ENCODE results near the gene TTC22.

- TF ChIP-seq, protein P1, sequence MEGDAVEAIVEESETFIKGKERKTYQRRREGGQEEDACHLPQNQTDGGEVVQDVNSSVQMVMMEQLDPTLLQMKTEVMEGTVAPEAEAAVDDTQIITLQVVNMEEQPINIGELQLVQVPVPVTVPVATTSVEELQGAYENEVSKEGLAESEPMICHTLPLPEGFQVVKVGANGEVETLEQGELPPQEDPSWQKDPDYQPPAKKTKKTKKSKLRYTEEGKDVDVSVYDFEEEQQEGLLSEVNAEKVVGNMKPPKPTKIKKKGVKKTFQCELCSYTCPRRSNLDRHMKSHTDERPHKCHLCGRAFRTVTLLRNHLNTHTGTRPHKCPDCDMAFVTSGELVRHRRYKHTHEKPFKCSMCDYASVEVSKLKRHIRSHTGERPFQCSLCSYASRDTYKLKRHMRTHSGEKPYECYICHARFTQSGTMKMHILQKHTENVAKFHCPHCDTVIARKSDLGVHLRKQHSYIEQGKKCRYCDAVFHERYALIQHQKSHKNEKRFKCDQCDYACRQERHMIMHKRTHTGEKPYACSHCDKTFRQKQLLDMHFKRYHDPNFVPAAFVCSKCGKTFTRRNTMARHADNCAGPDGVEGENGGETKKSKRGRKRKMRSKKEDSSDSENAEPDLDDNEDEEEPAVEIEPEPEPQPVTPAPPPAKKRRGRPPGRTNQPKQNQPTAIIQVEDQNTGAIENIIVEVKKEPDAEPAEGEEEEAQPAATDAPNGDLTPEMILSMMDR (conservative IDR thresholded peaks at IDR 0.05; ENCODE audit: low read depth, low read length), result no peak
- TF ChIP-seq MXI1 (IDR thresholded peaks at IDR 0.05; ENCODE audit: borderline replicate concordance, low read depth, low read length) (no peak), FOS (IDR thresholded peaks at IDR 0.05; ENCODE audit: low read depth, low read length) (no peak), RAD21 (IDR thresholded peaks at IDR 0.05; ENCODE audit: low read length) (no peak), POLR2A (IDR thresholded peaks at IDR 0.05; ENCODE audit: low read depth, low read length) (no peak), CEBPB (IDR thresholded peaks at IDR 0.05; ENCODE audit: low read depth, low read length) (no peak), SMC3 (IDR thresholded peaks at IDR 0.05; ENCODE audit: low read depth, low read length) (no peak), RCOR1 (IDR thresholded peaks at IDR 0.05; ENCODE audit: insufficient replicate concordance, low read length) (no peak)
- TF ChIP-seq, protein P2, sequence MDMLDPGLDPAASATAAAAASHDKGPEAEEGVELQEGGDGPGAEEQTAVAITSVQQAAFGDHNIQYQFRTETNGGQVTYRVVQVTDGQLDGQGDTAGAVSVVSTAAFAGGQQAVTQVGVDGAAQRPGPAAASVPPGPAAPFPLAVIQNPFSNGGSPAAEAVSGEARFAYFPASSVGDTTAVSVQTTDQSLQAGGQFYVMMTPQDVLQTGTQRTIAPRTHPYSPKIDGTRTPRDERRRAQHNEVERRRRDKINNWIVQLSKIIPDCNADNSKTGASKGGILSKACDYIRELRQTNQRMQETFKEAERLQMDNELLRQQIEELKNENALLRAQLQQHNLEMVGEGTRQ (IDR thresholded peaks at IDR 0.05; ENCODE audit: low read depth, low read length), result no peak
Observed at GRCh38 chr1:54748094-54748835, 52.9 kb downstream of the TTC22 start.

All from IMR-90 (cell line).